HEK293 (cell line): ENCODE results near the gene HMCN2.

Source experiments
- CTCF ChIA-PET: fragments of 350-600 bp; formaldehyde crosslinking; extraction: SDS; loops from one replicate; lab custom pipeline; 2021; ENCODE audit warnings: antibody characterized with exemption; lab: Yijun Ruan, JAX
- POLR2A ChIA-PET: fragments of 300-600 bp; formaldehyde crosslinking; extraction: SDS; loops from one replicate; lab custom pipeline; 2020; ENCODE audit warnings: antibody characterized with exemption, inconsistent platforms; lab: Yijun Ruan, JAX
- H3K27ac ChIP-seq: fragments of 200-500 bp; sonication (Bioruptor generic); 2 replicates; pipeline ENCODE4 v1.5.1; 2014; ENCODE audit warnings: low read depth, low read length, control low read depth, inconsistent platforms; ENCODE audit errors: extremely low read depth
- H3K36me3 ChIP-seq, 2 experiments: fragments of 200-500 bp in 1 of 2; sonication (Bioruptor generic) in 1 of 2; 1 replicate in 1 of 2; 2 replicates in 1 of 2; pipeline ENCODE4 v1.5.1; 2014 to 2017; ENCODE audit warnings: inconsistent platforms in 2 of 2, low read length in 2 of 2; ENCODE audit not compliant: control insufficient read depth in 2 of 2, insufficient read depth in 1 of 2
- H3K4me1 ChIP-seq: fragments of 200-500 bp; sonication (Bioruptor generic); 2 replicates; pipeline ENCODE4 v1.5.1; 2014; ENCODE audit warnings: mild to moderate bottlenecking, low read length, inconsistent platforms; ENCODE audit not compliant: control insufficient read depth, insufficient read depth
- H3K4me3 ChIP-seq: 2 replicates; pipeline ENCODE4 v1.5.1; 2011; ENCODE audit warnings: low read depth, mild to moderate bottlenecking, control low read depth, low read length, moderate library complexity
- H3K9me3 ChIP-seq: fragments of 200-500 bp; sonication (Bioruptor generic); 2 replicates; pipeline ENCODE4 v1.5.1; 2014; ENCODE audit warnings: low read depth, low read length, inconsistent platforms; ENCODE audit not compliant: control insufficient read depth, insufficient read depth
- CTCF ChIP-seq: fragments of 450-650 bp; formaldehyde crosslinking; IDR thresholded peaks from 2 replicates; pipeline ENCODE4 v1.5.1; 2016; ENCODE audit warnings: missing biosample characterization, missing genetic modification characterization
- GFI1B ChIP-seq: fragments of 450-650 bp; formaldehyde crosslinking; IDR thresholded peaks from 2 replicates; pipeline ENCODE4 v1.5.1; 2016; ENCODE audit warnings: missing biosample characterization, missing genetic modification characterization
- KLF16 ChIP-seq: fragments of 450-650 bp; formaldehyde crosslinking; IDR thresholded peaks from 2 replicates; pipeline ENCODE4 v1.5.1; 2017; ENCODE audit warnings: missing biosample characterization, missing genetic modification characterization
- PRDM10 ChIP-seq: fragments of 450-650 bp; formaldehyde crosslinking; IDR thresholded peaks from 2 replicates; pipeline ENCODE4 v1.5.1; 2016; ENCODE audit warnings: missing biosample characterization, missing genetic modification characterization
- ZNF138 ChIP-seq: fragments of 450-650 bp; formaldehyde crosslinking; IDR thresholded peaks from 2 replicates; pipeline ENCODE4 v1.5.1; 2016; ENCODE audit warnings: missing biosample characterization, missing genetic modification characterization, borderline replicate concordance
- ZNF148 ChIP-seq: fragments of 450-650 bp; formaldehyde crosslinking; IDR thresholded peaks from 2 replicates; pipeline ENCODE4 v1.5.0; 2017; ENCODE audit warnings: missing biosample characterization, missing genetic modification characterization, borderline replicate concordance
- ZNF37A ChIP-seq: fragments of 450-650 bp; IDR thresholded peaks from 2 replicates; pipeline ENCODE4 v1.5.1; 2018; ENCODE audit warnings: missing biosample characterization, missing genetic modification characterization
- ZNF48 ChIP-seq: fragments of 450-650 bp; formaldehyde crosslinking; IDR thresholded peaks from 2 replicates; pipeline ENCODE4 v1.5.1; 2016; ENCODE audit warnings: missing biosample characterization, missing genetic modification characterization
- ZNF600 ChIP-seq: fragments of 450-650 bp; formaldehyde crosslinking; IDR thresholded peaks from 2 replicates; pipeline ENCODE4 v1.5.1; 2016; ENCODE audit warnings: missing biosample characterization, missing genetic modification characterization
- ZNF658 ChIP-seq: fragments of 450-650 bp; formaldehyde crosslinking; IDR thresholded peaks from 2 replicates; pipeline ENCODE4; 2016; ENCODE audit warnings: missing biosample characterization, missing genetic modification characterization
- ZNF692 ChIP-seq: fragments of 450-650 bp; formaldehyde crosslinking; IDR thresholded peaks from 2 replicates; pipeline ENCODE4 v1.5.1; 2016; ENCODE audit warnings: missing biosample characterization, missing genetic modification characterization
- ZNF707 ChIP-seq: fragments of 450-650 bp; formaldehyde crosslinking; IDR thresholded peaks from 2 replicates; pipeline ENCODE4 v1.5.1; 2016; ENCODE audit warnings: missing biosample characterization, missing genetic modification characterization
- ZSCAN18 ChIP-seq: fragments of 450-650 bp; formaldehyde crosslinking; IDR thresholded peaks from 2 replicates; pipeline ENCODE4 v1.5.1; 2016; ENCODE audit warnings: missing biosample characterization, missing genetic modification characterization
- ZSCAN23 ChIP-seq: fragments of 450-650 bp; formaldehyde crosslinking; IDR thresholded peaks from 2 replicates; pipeline ENCODE4 v1.5.1; 2016; ENCODE audit warnings: missing biosample characterization, missing genetic modification characterization

The HMCN2 gene

GRCh38 chr9:130451004-130451390 is 185.4 kb downstream of the HMCN2 start:
- ChIA-PET POLR2A (no interaction called here), CTCF (interaction anchor here (0.7 to 4.6 kb wide), 2 partner anchors 10 to 312 kb away, joined by 4 to 21 read pairs; no protein-coding TSS in a partner anchor)
- no peak overlapping the region for H3K27ac ChIP-seq
- no peak overlapping the region for H3K4me3 ChIP-seq
- H3K36me3 ChIP-seq = peaks cover 0 to 5% of the 10 kb centered on the region in 2 experiments; a peak in 1 of 3 replicates
- no peaks in the 10 kb centered on the region for H3K9me3 ChIP-seq
- peaks cover 7% of the 10 kb centered on the region for H3K4me1 ChIP-seq
- no peak for TF ChIP-seq ZSCAN18 (tag by site-specific recombination)
- TF ChIP-seq PRDM10 (tag by site-specific recombination) = peak; percentile 94
- no peak for TF ChIP-seq ZNF707 (tag by site-specific recombination)
- TF ChIP-seq ZNF138 (tag by site-specific recombination) = no peak
- no peak for TF ChIP-seq ZNF148 (tag by site-specific recombination)

GRCh38 chr9:130451509-130452388 is 186.2 kb downstream of the HMCN2 start:
- CTCF ChIA-PET = interaction anchor here (0.5 to 2.5 kb wide), 7 partner anchors 8 to 611 kb away, joined by 3 to 14 read pairs (median 5); no protein-coding TSS in a partner anchor
- Histone ChIP-seq H3K36me3 (peaks cover 0 to 5% of the 10 kb centered on the region in 2 experiments; a peak in 1 of 3 replicates), H3K27ac (no peak overlapping the region; the same call in 1 of the 2 replicates), H3K4me3 (no peak overlapping the region), H3K9me3 (no peaks in the 10 kb centered on the region), H3K4me1 (peaks cover 4% of the 10 kb centered on the region)
- POLR2A ChIA-PET = no interaction called here
- no peak for TF ChIP-seq ZNF37A (tag by site-specific recombination)
- TF ChIP-seq ZSCAN18 (tag by site-specific recombination) = no peak
- TF ChIP-seq ZNF48 (tag by site-specific recombination) = no peak
- TF ChIP-seq ZNF658 (tag by site-specific recombination) = no peak
- TF ChIP-seq KLF16 = 0 out of 2 replicates have a peak, but pooled peaks have one; percentile 18
- TF ChIP-seq CTCF (tag by site-specific recombination) = peak; percentile 88
- TF ChIP-seq ZNF692 = peak; percentile 51
- TF ChIP-seq ZNF600 (tag by site-specific recombination) = 0 out of 2 replicates have a peak, but pooled peaks have one; percentile 13
- TF ChIP-seq PRDM10 (tag by site-specific recombination) = no peak
- TF ChIP-seq GFI1B (tag by site-specific recombination) = no peak
- TF ChIP-seq ZSCAN23 (tag by site-specific recombination) = no peak
